SK-N-MC (cell line): Measurements from ENCODE around the gene CHST1.

Experiments used
- EZH2 ChIP-seq: fragments of 200-600 bp; sonication (generic); IDR thresholded peaks from one replicate; pipeline ENCODE4 v1.6.1; 2017; ENCODE audit warnings: antibody characterized with exemption
- FOXP2 ChIP-seq: optimal IDR thresholded peaks from 2 replicates; pipeline ENCODE3; 2011; ENCODE audit warnings: mild to moderate bottlenecking, moderate library complexity; ENCODE audit not compliant: insufficient read depth; ENCODE audit errors: extremely low read length, control extremely low read depth
- POLR2AphosphoS5 ChIP-seq: IDR thresholded peaks from 2 replicates; pipeline ENCODE4 v1.6.1; 2012; ENCODE audit warnings: mild to moderate bottlenecking, low read depth, low read length, borderline replicate concordance

DNA sequence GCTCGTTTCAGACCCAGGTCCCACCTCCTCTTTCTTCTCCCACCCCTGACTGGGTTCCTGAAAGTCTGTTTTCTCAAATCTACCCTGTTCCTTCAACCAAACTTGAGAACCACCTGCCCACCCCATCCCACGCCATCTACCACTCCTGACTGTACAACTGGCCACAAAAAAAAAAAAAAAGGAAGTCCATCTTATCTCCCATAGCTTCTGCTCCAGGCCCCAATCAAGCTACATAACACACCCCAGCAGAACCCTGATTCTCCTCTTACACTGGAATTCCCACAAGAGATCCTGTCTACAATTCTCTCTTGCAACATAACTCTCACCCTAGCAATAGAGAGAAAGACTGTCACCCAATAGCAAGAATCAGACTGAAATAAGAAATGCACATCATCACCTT is 39.2 kb upstream of the CHST1 start:
- TF ChIP-seq EZH2 (no peak), FOXP2 (no peak), POLR2AphosphoS5 (no peak)
